Tibial artery (tissue), 4 donors: ENCODE results near the gene ARMC12.

Experiments used
- DNase-seq, 2 donors: peaks; one replicate each; pipeline ENCODE4 v3.0.0-alpha.2; 2019
- H3K27ac ChIP-seq, 2 donors: fragments of 200-600 bp; sonication (generic) in 1 of 2; 1 replicate in 1 of 2; 2 replicates in 1 of 2; pipeline ENCODE4 v1.5.1; 2018 to 2019; ENCODE audit warnings: mild to moderate bottlenecking in 1 of 2
- H3K27me3 ChIP-seq, 2 donors: fragments of 200-600 bp; sonication (generic) in 1 of 2; one replicate each; pipeline versions ENCODE4 v1.5.1 to v1.6.0; 2016 to 2019
- H3K36me3 ChIP-seq, 3 donors: fragments of 200-600 bp; sonication (generic) in 2 of 3; one replicate each; pipeline ENCODE4 v1.5.1; 2016 to 2019; ENCODE audit warnings: mild to moderate bottlenecking in 2 of 3
- H3K4me1 ChIP-seq, 4 donors: fragments of 200-600 bp; sonication (generic) in 2 of 4; 1 replicate in 3 of 4; 2 replicates in 1 of 4; pipeline ENCODE4 v1.5.1; 2016 to 2019
- H3K4me3 ChIP-seq, 2 donors: fragments of 200-600 bp; sonication (generic) in 1 of 2; 1 replicate in 1 of 2; 2 replicates in 1 of 2; pipeline ENCODE4 v1.5.1; 2018 to 2019; ENCODE audit warnings: mild to moderate bottlenecking in 2 of 2
- H3K9me3 ChIP-seq, 3 donors: fragments of 200-600 bp; sonication (generic) in 1 of 3; one replicate each; pipeline ENCODE4 v1.5.1; 2016 to 2019
- CTCF ChIP-seq, 2 experiments: fragments of 200-600 bp in 1 of 2; fragments of 450-650 bp in 1 of 2; IDR thresholded peaks; one replicate each; pipeline ENCODE4 v1.5.1; 2017 to 2019; ENCODE audit warnings: antibody characterized with exemption in 2 of 2, mild to moderate bottlenecking in 1 of 2, moderate library complexity in 1 of 2
- intact Hi-C: fragments of 100-400 bp; cut with DNase I; formaldehyde crosslinking; loops from one replicate; pipeline ENCODE4 v1.15.0; 2023; ENCODE audit warnings: low total_unique reads

The ARMC12 gene

GRCh38 chr6:35739645-35740524 lies 3.1 kb downstream of the ARMC12 start:
- H3K9me3 ChIP-seq = no peaks in the 10 kb centered on the region
- no peak for TF ChIP-seq CTCF (IDR thresholded peaks at IDR 0.05)
- no peaks in the 10 kb centered on the region for H3K27me3 ChIP-seq
- H3K27ac ChIP-seq = no peak overlapping the region
- H3K4me3 ChIP-seq = no peak overlapping the region
- no peak for DNase-seq
- intact Hi-C loops = loop anchor here (10.0 kb wide), 1 partner anchor 395 kb away; the partner anchor contains the start of gene PPARD
- no peaks in the 10 kb centered on the region for H3K36me3 ChIP-seq
- H3K4me1 ChIP-seq = peaks cover 0 to 26% (median 18%) of the 10 kb centered on the region in 4 donors

- H3K4me3 ChIP-seq = no peak overlapping the region
- no peak overlapping the region for H3K27ac ChIP-seq
- DNase-seq = no peak
- H3K27me3 ChIP-seq = no peaks in the 10 kb centered on the region
- intact Hi-C loops = no loop called here
- no peaks in the 10 kb centered on the region for H3K9me3 ChIP-seq
- H3K4me1 ChIP-seq = no peaks in the 10 kb centered on the region
- TF ChIP-seq CTCF (IDR thresholded peaks at IDR 0.05) = no peak
- no peaks in the 10 kb centered on the region for H3K36me3 ChIP-seq
These were observed 6.0 kb downstream of the ARMC12 start for GRCh38 chr6:35742842-35743241.

GRCh38 chr6:35745509-35745908 lies 8.7 kb downstream of the ARMC12 start:
- no peak overlapping the region for H3K4me3 ChIP-seq
- no peak overlapping the region for H3K27ac ChIP-seq
- H3K9me3 ChIP-seq = no peaks in the 10 kb centered on the region
- DNase-seq = no peak
- intact Hi-C loops = no loop called here
- H3K36me3 ChIP-seq = no peaks in the 10 kb centered on the region
- H3K4me1 ChIP-seq = no peaks in the 10 kb centered on the region
- no peak for TF ChIP-seq CTCF (IDR thresholded peaks at IDR 0.05)
- H3K27me3 ChIP-seq = no peaks in the 10 kb centered on the region

- no peak for TF ChIP-seq CTCF (IDR thresholded peaks at IDR 0.05)
- intact Hi-C loops = no loop called here
- Histone ChIP-seq H3K4me1 (no peaks in the 10 kb centered on the region), H3K27ac (no peak overlapping the region), H3K4me3 (no peak overlapping the region), H3K9me3 (no peaks in the 10 kb centered on the region), H3K36me3 (no peaks in the 10 kb centered on the region), H3K27me3 (no peaks in the 10 kb centered on the region)
- DNase-seq = no peak
These were observed 9.7 kb downstream of the ARMC12 start for GRCh38 chr6:35746516-35746915.

GRCh38 chr6:35747877-35748276 lies 11.0 kb downstream of the ARMC12 start:
- Histone ChIP-seq H3K4me3 (no peak overlapping the region), H3K36me3 (no peaks in the 10 kb centered on the region), H3K9me3 (no peaks in the 10 kb centered on the region), H3K27ac (no peak overlapping the region), H3K27me3 (no peaks in the 10 kb centered on the region), H3K4me1 (no peaks in the 10 kb centered on the region)
- intact Hi-C loops = no loop called here
- no peak for TF ChIP-seq CTCF (IDR thresholded peaks at IDR 0.05)
- no peak for DNase-seq
